DND-41 (cell line): ENCODE data around the gene EFCAB11.

Experiments used
- ATAC-seq: fragments of 200-7000 bp; cut with Tn5 transposase; 3 replicates; pipeline ENCODE4 v1.9.1; 2021; ENCODE audit warnings: low read depth; ENCODE audit not compliant: insufficient read depth
- DNase-seq: peaks from one replicate; pipeline ENCODE4 v3.0.0-alpha.2; 2020
- H2AFZ ChIP-seq: 2 replicates; pipeline ENCODE4 v1.6.0; 2012; ENCODE audit warnings: low read depth, low read length
- H3K27ac ChIP-seq: 2 replicates; pipeline ENCODE4 v1.5.1; 2012; ENCODE audit warnings: low read length, inconsistent platforms
- H3K27me3 ChIP-seq: fragments of 200-600 bp; sonication (generic); 2 replicates; pipeline ENCODE4 v1.6.0; 2012; ENCODE audit warnings: low read length, mild to moderate bottlenecking, inconsistent platforms; ENCODE audit not compliant: insufficient read depth, poor library complexity
- H3K36me3 ChIP-seq: 2 replicates; pipeline ENCODE4 v1.5.1; 2012; ENCODE audit warnings: low read length, inconsistent platforms; ENCODE audit not compliant: insufficient read depth
- H3K4me1 ChIP-seq: 2 replicates; pipeline ENCODE4 v1.5.1; 2012; ENCODE audit warnings: mild to moderate bottlenecking, low read length; ENCODE audit not compliant: insufficient read depth
- H3K4me2 ChIP-seq: 2 replicates; pipeline ENCODE4 v1.6.0; 2012; ENCODE audit warnings: mild to moderate bottlenecking, moderate library complexity, low read length, inconsistent platforms; ENCODE audit not compliant: insufficient read depth
- H3K4me3 ChIP-seq, 2 experiments: fragments of 200-600 bp in 1 of 2; shearing (Covaris generic) in 1 of 2; 2 replicates each; pipeline ENCODE4 v1.5.1; 2012 to 2016; ENCODE audit warnings: inconsistent platforms in 2 of 2, low read length in 2 of 2, mild to moderate bottlenecking in 2 of 2, low read depth in 1 of 2, moderate library complexity in 1 of 2
- H3K79me2 ChIP-seq: 2 replicates; pipeline ENCODE4 v1.6.0; 2012; ENCODE audit warnings: low read length, inconsistent platforms; ENCODE audit not compliant: insufficient read depth
- H3K9ac ChIP-seq: 2 replicates; pipeline ENCODE4 v1.6.0; 2012; ENCODE audit warnings: low read depth, mild to moderate bottlenecking, inconsistent platforms, low read length, moderate library complexity
- H3K9me3 ChIP-seq: 2 replicates; pipeline ENCODE4 v1.5.1; 2012; ENCODE audit warnings: low read length, moderate library complexity, mild to moderate bottlenecking, inconsistent platforms; ENCODE audit not compliant: insufficient read depth, severe bottlenecking
- H4K20me1 ChIP-seq: 2 replicates; pipeline ENCODE4 v1.6.0; 2012; ENCODE audit warnings: low read length; ENCODE audit not compliant: insufficient read depth
- CTCF ChIP-seq: IDR thresholded peaks from 2 replicates; pipeline ENCODE4 v1.5.1; 2012; ENCODE audit warnings: borderline replicate concordance, low read length, moderate library complexity, mild to moderate bottlenecking; ENCODE audit not compliant: poor library complexity, severe bottlenecking; ENCODE audit errors: extremely low read depth
- EZH2 ChIP-seq: IDR thresholded peaks from 3 replicates; pipeline ENCODE4 v1.6.1; 2012; ENCODE audit warnings: borderline replicate concordance, low read depth, mild to moderate bottlenecking, moderate library complexity, low read length, inconsistent platforms; ENCODE audit not compliant: severe bottlenecking

EFCAB11 gene

GRCh38 chr14:89960914-89961313 lies 6.4 kb upstream of the EFCAB11 start:
- DNase-seq (no peak), ATAC-seq (no peak)
- H3K27ac ChIP-seq = no peak overlapping the region
- no peaks in the 10 kb centered on the region for H3K27me3 ChIP-seq
- peaks cover 11% of the 10 kb centered on the region for H3K9me3 ChIP-seq
- peaks cover 18% of the 10 kb centered on the region; the same call in 1 of the 2 replicates for H4K20me1 ChIP-seq
- TF ChIP-seq CTCF (no peak), EZH2 (no peak)
- no peak overlapping the region for H3K9ac ChIP-seq
- H2AFZ ChIP-seq = no peak overlapping the region
- H3K4me2 ChIP-seq = 0 out of 2 replicates have a peak overlapping the region, but pooled peaks have one; percentile 12
- H3K4me3 ChIP-seq = no peak overlapping the region
- H3K4me1 ChIP-seq = peaks cover 26% of the 10 kb centered on the region
- H3K79me2 ChIP-seq = peaks cover 82% of the 10 kb centered on the region
- H3K36me3 ChIP-seq = peaks cover 83% of the 10 kb centered on the region

GRCh38 chr14:89959853-89960445 lies 5.4 kb upstream of the EFCAB11 start:
- no peak overlapping the region for H3K4me3 ChIP-seq
- no peak overlapping the region for H3K9ac ChIP-seq
- TF ChIP-seq CTCF (no peak), EZH2 (no peak)
- H3K4me1 ChIP-seq = peaks cover 26% of the 10 kb centered on the region
- H3K79me2 ChIP-seq = peaks cover 83% of the 10 kb centered on the region
- H3K9me3 ChIP-seq = peaks cover 11% of the 10 kb centered on the region
- H3K4me2 ChIP-seq = no peak overlapping the region
- H4K20me1 ChIP-seq = peaks cover 18% of the 10 kb centered on the region; the same call in 1 of the 2 replicates
- no peak for DNase-seq
- peaks cover 75% of the 10 kb centered on the region for H3K36me3 ChIP-seq
- no peaks in the 10 kb centered on the region for H3K27me3 ChIP-seq
- ATAC-seq = no peak
- no peak overlapping the region for H2AFZ ChIP-seq
- H3K27ac ChIP-seq = no peak overlapping the region

- H3K4me2 ChIP-seq = no peak overlapping the region
- TF ChIP-seq CTCF (no peak), EZH2 (no peak)
- H4K20me1 ChIP-seq = peaks cover 18% of the 10 kb centered on the region; the same call in 1 of the 2 replicates
- H3K36me3 ChIP-seq = peaks cover 65% of the 10 kb centered on the region
- H3K4me1 ChIP-seq = peaks cover 30% of the 10 kb centered on the region
- no peak overlapping the region for H3K27ac ChIP-seq
- H3K9ac ChIP-seq = no peak overlapping the region
- DNase-seq (no peak), ATAC-seq (no peak)
- peaks cover 83% of the 10 kb centered on the region for H3K79me2 ChIP-seq
- H3K9me3 ChIP-seq = peaks cover 11% of the 10 kb centered on the region
- H3K27me3 ChIP-seq = no peaks in the 10 kb centered on the region
- H3K4me3 ChIP-seq = no peak overlapping the region
- H2AFZ ChIP-seq = no peak overlapping the region
Observed at GRCh38 chr14:89958966-89959365, 4.4 kb upstream of the EFCAB11 start.
